IPS-NIHi7 (cell line): Measurements from ENCODE around the gene MYO18B.

ENCODE experiments used
- DNase-seq: peaks from one replicate; pipeline ENCODE4 v3.0.0; 2012; ENCODE audit warnings: mixed read lengths; ENCODE audit errors: extremely low spot score

Gene MYO18B

DNA sequence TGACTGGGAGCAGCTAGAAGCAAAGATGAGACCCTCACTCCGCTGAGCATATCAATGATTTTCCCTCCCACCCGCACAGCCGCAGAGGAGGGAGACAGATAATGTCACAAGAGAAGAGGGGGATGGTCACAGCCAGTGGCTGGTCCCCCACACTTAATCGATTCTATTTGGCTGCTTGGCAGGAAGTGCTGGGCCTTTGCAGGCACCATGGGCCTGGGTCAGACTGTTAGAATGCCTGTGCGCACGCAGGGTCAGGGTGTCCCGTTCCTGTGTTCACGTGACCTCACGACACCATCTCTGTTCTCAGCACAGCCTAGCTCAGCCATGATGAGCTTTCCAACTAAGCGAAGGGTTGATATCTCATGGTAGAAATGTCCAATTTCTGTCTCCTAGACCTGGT is 107.0 kb downstream of the MYO18B start:
- no peak for DNase-seq

DNA sequence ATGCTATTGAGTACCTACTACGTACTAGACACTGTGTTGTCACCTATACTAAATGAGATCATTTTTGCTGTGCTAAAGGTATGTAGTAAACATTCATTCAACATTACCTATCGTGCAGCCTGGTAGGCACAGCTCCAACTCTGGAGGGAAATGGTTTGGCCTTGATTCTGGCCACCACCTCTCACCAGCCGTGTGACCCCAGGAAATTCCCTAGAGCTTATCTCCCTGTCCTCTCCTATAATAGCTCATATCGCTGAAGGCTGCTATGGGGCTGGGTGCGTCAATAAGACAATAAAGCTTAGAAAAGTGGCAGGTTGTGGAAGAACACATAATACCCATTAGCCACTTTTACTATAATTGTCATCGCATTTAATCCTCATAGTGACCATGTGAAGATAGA is 107.5 kb downstream of the MYO18B start:
- no peak for DNase-seq

DNA sequence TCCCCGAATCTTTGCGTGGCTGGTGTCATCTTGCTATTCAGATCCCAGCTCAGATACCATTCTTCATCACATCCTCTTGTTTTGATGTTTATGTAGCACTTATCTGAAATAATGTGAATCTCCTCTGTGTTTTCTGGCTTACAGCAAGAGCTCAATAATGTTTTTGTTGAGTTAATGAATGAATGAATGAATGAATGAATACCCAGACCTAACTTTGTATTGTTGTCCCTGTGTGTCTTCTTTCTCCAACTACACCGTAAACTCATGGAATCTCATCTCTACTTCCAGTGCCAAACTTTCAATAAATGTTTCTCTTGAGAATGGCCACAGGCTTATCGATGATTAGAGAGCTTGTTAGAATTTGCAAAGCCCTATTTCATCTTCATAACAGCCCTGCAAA is 110.2 kb downstream of the MYO18B start:
- DNase-seq: no peak

DNA sequence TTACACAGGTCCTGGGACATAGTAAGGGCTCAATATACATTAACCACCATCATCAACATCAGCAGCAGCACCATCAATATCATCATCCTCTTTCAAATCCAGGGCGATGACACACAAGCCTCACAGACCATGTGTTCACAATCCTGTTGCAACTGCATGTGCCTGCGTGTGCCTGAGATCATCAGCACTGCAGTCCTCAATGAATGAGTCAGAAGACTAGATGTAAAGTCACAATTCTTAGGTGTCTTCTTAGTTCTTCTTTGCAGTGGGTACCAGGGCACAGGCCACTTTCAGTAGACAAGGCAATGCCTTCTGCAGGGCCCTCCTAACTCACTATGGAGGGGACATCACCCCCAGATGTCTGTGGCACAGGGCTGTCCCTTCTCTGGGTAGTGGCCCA is 111.1 kb downstream of the MYO18B start:
- no peak for DNase-seq

DNA sequence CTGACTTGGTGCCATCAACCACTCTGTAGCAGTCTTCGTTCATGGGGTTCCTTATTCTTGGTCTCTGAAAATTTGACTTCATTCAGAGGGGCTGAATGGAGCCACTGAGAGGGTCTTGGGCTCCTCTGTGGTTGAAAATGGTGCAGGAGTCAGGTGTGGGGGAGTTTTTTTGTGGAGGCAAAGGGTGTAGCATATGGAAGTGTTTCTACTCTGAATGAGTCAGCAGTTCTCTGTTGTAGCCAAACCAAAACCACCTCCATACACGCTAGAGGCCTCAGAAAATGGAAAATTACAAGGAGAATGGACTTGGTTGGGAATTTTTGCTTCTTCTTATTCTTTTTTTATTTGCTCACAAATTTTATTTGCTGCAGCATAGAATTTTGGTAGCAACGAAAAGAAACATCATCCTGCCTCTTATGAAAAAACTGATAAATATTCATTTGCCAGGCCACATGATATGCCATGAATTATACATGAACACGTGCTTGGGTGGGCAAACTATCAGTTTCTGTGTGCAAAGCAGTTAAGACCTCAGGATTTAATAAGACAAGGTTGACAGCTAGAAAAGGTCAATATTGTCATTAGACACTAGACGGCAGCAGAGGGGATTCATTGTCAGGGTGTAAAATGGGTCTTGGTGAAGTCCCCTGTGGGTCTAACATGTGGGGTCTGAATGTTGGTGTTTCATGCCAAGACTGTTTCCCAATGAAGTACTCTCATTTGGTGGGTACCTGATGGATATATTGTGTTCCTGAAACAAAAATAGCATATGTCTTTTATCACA is 111.7 kb downstream of the MYO18B start:
- DNase-seq: no peak

DNA sequence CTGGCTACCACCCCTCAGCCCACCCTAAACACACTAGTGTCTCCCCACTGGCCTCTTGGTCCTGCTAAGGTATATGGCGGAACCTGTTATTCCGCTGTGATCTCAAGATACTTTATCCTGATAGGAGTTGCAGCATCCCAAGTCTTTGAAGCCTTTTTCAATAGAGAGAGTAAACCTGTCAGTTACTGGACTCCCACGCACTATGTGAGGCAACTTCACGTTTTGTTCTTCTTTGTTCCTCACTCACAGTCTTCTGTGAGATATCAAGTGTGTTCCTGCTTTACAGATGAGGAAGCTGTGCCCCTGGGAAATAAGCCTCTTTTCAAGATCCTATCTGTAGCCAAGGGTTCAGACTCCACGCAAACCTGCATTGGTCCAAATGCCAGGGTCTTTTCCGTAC is 127.8 kb downstream of the MYO18B start:
- DNase-seq: no peak

DNA sequence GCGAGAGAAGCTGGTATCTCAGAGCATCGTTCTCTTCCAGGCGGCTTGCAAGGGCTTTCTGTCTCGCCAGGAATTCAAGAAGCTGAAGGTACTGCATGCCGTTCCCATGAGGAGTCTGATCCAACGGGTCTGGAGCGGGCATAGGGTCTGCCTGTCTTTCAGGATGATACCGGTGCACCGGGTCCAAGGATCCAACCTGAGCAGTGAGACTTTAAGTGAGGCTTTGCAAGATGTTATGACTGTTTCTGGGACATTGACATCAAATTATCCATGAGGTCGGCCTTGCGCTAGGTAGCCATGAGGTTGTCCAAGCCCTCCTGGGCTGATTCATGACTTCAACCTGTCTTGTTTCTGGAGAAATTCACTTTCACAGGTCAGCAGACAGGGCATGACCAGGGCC is 132.3 kb downstream of the MYO18B start:
- no peak for DNase-seq

DNA sequence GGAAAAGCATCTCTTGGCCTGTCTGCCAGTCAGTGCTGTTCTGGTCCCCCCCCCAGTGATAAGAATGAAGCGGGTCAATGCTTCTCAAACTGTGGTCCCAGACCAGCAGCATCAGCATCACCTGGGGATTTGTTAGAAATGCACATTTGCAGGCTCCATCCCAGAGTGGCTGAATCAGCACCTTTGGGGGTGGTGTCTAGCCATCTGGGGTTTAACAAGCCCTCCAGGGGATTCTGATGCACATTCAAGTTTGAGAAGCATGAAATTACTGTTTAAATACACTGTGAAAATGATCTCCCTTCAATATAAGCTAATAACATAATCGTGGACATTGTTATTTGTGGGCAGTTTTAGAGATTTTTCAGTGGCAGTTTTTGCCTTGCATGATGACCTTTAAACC is 133.5 kb downstream of the MYO18B start:
- DNase-seq: no peak

DNA sequence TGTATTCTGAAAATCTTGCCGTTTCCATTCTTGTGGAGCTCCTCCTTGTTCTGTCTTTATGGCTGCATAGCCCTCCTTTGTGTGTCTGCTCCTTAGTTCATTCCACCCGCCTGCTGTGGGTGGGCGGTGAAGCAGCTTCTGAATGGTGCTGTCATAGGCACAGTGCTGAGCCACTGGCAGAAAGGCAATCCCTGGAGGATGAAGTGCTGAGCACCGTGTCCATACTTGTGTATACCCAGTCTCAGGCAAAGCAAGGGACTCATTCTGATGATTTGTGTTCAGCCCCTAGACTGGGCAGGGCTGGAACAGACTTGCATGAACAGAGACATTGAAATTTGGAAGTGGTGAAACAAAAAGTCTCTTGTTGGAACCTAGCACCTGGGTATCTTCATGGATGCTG is 134.9 kb downstream of the MYO18B start:
- no peak for DNase-seq

DNA sequence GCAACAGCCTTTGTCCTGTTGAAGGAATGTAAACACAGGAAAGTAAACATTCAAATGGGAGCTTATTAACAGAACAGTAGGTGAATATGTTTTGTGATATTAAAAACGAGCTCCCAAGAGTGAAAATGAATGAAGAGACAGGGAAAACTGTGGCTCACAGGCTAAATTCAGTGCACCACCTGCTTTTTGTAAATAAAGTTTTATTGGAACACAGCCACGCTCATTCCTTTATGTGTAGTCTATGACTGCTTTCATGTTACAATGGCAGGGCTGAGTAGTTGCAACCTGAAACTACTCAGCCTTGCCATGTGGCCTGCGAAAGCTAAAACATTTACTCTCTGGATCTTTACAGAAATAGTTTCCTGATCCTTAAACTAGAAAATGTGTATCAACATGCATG is 136.9 kb downstream of the MYO18B start:
- no peak for DNase-seq

DNA sequence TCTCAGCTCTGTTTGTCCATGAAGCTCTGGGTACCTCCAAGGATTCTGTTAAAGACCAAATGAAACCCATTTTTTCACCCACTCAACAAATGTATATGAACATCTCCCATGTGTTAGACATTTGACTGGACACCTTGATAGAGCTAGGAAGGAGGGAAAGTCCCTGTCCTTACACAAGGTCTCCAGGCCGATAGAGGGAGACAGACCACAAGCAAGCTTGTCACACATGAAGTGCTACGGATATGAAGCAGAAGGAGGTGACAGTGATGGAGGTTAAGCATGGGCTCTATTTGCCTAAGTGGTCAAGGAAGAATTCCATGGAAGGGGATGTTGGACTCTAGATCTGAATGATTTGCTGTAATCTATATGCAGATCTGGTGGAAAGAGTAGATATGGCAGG is 138.5 kb downstream of the MYO18B start:
- no peak for DNase-seq

DNA sequence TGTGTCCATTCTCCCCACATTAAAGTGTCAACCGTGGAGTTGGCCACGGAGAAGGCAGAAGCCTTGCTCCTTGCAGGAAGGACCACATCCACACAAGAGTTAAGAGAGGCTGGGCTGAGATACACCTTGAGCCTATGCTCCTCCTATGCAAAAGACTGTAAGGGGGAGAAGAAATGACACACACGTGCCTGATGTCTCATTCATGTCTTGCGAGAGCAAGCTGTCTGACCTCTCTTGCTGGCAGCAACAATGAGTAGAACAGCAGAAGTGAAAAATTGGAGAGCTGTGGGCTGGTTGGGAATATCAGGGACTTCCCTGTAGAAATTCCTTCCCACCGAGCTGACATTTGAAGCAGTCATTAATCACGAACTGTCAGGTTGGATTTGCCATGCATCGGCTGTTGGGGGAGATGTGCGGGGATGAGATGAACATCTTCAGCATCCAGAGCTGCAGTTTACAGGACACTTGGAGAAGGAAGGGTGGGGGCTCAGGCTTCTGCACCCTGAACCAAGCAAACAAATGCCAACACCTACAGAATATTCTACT is 139.3 kb downstream of the MYO18B start:
- no peak for DNase-seq

DNA sequence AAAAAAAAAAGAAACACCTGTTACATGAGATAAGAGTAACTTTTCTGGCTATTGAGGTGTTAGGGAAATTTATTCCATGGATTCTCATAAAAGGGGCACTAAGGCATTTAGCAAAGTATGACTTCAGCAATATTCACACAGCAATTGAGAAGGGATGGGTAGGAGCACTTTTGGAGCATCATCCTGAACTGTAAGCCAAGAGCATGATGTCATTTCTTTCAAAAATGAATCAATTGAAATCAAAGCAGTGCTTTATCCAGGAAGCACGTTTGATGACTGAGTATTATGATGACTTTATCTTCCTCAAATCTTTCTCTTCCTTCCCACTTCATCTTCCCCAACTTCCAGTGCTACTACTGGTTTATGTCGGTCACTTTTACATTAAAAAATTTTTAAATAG is 140.4 kb downstream of the MYO18B start:
- no peak for DNase-seq

DNA sequence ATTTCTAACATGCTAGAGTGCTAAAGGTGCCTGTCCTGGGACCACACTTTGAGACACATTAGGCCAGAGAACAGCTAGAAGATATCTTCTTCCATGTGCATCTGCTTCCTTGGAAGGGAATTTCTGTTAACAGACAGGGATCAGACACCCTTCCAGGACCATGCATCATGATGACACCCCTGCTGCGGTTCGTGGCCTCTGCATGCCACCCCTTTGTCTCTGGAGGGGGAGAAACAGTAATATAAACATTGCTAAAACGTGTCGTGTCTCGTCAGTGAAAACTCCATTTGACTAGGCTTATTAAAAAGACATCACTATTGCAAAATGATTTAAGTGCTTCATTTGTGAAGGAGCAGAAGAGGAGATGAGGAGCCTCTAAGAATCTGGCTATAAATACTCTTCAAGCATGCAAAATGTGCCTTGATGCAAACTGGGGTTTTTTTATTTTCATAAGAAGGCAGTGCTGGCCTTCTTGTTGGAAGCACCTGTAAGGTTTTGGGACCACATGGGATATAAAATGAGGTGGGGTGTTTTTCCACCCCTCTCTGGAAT is 141.6 kb downstream of the MYO18B start:
- DNase-seq: no peak

DNA sequence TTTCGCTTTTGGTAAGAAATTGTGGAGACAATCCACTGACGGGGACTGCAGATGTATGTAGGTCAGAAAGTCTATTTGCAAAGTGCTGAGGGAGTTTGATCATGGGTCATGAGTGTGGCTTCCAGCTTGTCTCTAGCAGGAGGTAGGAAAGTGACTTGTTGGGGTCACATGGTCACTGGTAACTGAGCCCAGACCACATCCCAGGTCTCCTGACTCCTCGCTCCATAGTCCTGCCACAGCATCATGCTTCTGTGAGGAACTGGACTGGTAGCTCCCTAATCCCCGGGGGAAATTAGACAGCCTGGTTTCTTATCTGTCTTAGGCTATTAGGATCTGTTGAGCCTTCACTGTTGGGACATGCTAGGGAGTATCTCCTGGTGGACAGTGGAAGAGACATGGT is 142.1 kb downstream of the MYO18B start:
- no peak for DNase-seq

DNA sequence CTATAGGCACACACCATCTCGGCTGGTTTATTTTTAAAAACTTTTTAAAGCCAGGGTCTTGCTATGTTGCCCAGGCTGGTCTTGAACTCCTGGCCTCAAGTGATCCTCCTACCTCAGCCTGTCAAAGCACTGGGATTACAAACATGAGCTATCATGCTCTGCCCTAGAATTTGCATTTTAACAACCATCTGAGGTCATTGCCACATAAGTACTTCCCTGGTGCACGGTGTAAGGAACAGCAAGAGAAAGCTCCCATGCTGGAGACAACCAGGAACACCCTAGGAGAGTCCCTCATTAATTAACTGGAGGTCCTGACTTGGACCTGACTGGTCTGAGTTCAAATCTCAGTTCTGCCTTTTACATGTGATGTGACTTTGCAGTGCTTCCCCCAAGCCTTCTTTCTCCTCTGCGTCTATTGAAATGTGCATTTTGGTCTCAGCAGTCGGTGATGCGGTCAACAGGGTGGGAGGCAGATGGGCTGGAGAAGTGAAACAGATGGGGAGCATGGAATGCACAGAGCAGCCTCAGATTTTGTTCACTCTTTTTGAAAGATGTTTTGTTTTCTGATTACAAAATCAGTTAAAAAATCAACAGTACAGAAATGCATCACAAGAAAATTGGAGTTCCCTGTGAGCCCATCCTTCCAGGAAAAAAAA is 146.5 kb downstream of the MYO18B start:
- DNase-seq: no peak

DNA sequence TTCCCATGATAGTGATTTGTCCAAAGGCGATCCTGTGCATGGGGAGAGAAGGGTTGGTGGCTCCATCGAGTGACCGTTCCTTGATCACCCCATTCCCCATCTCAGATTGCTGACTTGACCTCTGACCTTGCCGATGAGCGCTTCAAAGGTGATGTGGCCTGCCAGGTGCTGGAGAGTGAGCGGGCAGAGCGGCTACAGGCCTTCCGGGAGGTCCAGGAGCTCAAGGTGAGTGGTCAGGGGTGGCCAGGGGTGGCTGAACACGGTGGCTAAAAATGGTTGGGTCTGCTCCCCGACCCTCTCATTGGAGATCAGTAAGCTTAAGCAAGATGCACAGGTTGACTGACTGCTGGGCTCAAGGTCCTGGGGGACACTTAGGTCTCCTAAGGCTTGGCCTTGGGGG is 148.7 kb downstream of the MYO18B start:
- no peak for DNase-seq

DNA sequence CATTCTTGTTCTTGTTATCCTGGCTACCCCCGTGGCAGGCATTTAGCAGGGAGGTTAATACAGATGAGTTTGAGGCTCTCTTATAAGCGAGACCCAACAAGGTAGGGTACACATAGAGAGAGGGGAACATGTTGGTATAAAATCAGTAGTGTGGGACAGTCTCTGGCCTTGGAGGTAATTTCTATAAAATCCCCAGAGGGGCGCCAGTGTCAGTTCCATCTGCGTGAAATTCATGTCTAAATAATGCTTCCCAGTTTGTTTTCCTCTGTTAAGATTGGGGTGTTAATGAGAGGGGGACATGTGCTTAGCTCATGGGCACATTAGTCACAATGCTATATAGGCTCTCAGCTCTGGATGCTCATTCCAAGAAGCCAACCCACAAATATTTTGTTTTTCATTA is 150.7 kb downstream of the MYO18B start:
- no peak for DNase-seq

DNA sequence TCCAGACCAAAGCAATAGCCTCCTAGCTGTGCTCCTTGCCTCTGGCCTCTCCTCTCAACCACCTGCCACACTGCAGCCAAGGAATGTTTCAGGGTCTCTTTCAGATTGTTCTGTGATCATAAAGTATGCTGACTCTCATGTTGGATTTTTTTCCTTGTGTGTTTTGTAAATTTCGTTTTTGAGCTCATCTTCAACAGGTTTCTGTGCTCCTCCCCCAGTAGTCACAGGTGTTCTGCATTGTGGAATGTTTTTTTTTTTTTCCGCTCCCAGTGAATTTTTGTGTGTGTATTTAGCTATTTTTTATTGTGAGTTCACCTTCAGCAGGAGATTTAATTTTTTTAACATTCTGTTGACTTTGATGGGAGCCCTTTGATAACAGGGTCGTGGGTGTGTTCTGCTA is 153.7 kb downstream of the MYO18B start:
- no peak for DNase-seq

DNA sequence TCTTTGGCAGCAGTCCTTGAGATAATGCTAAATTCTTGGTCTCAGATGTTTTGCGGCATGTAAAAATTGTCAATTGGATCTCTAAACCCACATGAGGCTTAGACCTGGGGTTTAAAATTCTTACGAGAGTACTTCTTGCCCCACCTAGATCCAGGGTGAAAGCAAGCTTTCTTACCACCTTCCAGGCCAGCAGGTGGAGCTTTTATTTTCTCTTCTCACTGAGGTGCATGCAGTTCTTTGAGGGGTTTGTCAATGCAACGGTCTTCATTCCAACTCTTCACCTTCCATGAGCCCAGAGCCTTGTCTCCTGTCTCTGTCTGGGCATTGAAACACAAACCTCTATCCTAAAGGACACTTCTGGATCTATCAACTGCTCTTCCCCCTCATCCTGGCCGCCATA is 154.1 kb downstream of the MYO18B start:
- DNase-seq: peak; percentile 53

DNA sequence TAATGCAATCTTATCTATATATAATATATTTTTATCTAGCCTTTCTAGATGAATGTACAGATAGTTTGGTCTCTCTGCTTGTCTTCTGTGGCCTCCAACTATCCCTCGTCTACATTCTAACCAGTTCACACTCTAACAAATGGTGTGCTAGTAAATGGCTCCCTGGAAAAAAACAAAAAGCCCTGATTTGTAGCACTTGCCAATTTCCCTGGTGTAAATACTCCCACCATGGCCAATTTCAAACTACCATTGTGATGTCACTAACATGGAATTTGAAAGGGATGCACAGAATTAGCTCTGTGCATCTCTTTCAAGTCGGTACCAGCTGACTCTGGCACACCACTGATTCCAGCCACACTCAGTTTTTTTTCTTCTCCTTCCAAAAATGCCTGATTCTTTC is 154.6 kb downstream of the MYO18B start:
- DNase-seq: no peak

DNA sequence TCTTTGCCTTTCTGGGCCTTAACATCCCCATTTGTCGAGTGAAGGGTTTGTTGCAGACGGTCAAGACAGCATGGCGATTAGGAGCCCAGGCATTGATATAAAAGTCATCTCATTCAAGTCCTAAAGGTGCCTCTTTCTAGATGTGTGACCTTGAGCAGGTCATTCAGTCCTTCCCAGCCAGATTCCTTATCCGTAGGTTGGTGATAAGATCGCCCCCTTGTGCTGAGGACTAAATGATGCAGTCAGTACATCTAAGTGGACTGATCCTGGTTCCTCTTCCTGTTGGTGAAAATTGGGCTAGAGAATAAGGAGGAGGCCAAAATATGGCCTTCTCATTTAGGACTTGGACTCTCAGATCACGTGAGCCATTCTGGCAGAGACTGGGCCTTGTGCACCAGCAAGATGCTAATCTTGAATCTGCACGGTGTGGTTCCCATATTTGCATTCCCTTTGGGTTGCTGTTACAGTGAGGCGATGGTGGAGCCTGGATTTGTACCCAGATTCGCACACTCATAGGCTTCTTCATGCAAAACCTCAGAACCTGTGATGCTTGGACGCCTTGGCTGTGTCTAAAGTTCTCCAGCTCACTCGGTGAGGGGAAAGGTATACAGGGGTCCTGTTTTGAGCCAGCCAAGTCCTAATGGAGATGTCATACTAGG is 156.8 kb downstream of the MYO18B start:
- peak; percentile 68 for DNase-seq

DNA sequence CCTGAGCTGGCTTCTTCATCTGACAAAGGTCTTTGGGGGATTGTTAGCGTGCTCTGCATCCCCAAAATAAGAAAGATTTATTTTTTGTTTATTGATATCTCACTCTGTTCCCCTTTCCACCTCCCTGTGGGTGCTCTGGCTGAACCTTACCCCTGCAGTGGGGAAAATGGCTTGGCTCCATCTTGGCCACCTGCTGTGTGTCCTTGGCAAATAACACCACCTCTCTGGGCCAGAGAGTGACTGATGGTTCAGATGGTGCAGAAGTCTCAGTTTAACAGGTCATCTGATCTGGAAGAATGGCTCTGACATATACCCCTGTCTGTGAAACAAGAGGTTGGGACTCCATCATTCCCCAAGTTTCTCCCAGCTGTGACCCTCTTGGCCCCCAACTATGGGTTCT is 157.6 kb downstream of the MYO18B start:
- no peak for DNase-seq
